Calu3 (cell line): Measurements from ENCODE around the gene ARHGEF40. TPM values are rescaled to one million over a fixed set of nuclear protein-coding genes. Genes with fewer than 3 reads are reported as not detected.

Experiments
- BruUV-seq: library from RNA; stranded (reverse); fragments of 400-500 nt; replicated peaks from 2 replicates; lab custom pipeline; 2021; lab: Mats Ljungman, UMichigan
- CTCF ChIA-PET: fragments of 300-600 bp; sonication (Branson Sonifier 250); formaldehyde crosslinking; loops from one replicate; lab custom pipeline; 2022; ENCODE audit warnings: antibody characterized with exemption; lab: Charles Lee
- DNase-seq: peaks from one replicate; pipeline ENCODE4 v3.0.0; 2022
- H3K27ac Mint-ChIP-seq: one replicate; pipeline ENCODE4 v1.8.0; 2022; ENCODE audit warnings: mixed read lengths; ENCODE audit not compliant: unreplicated experiment
- H3K27me3 Mint-ChIP-seq: one replicate; pipeline ENCODE4 v1.8.0; 2022; ENCODE audit warnings: mixed read lengths; ENCODE audit not compliant: unreplicated experiment
- H3K36me3 Mint-ChIP-seq: one replicate; pipeline ENCODE4 v1.8.0; 2022; ENCODE audit warnings: mild to moderate bottlenecking, moderate library complexity, mixed read lengths; ENCODE audit not compliant: insufficient read depth, unreplicated experiment
- H3K4me1 Mint-ChIP-seq: one replicate; pipeline ENCODE4 v1.8.0; 2022; ENCODE audit warnings: mild to moderate bottlenecking, low read depth, mixed read lengths; ENCODE audit not compliant: unreplicated experiment
- H3K4me3 Mint-ChIP-seq: one replicate; pipeline ENCODE4 v1.8.0; 2022; ENCODE audit warnings: mild to moderate bottlenecking, low read depth, moderate library complexity, mixed read lengths; ENCODE audit not compliant: unreplicated experiment
- H3K9me3 Mint-ChIP-seq: one replicate; pipeline ENCODE4 v1.8.0; 2022; ENCODE audit warnings: low read depth, mixed read lengths; ENCODE audit not compliant: unreplicated experiment
- CTCF ChIP-seq: fragments of 200-600 bp; IDR thresholded peaks from one replicate; pipeline ENCODE4 v1.8.0; 2022; ENCODE audit warnings: antibody characterized with exemption; ENCODE audit not compliant: unreplicated experiment
- intact Hi-C: fragments of 100-400 bp; cut with micrococcal nuclease; formaldehyde crosslinking; loops from one replicate; pipeline ENCODE4 v1.10.0; 2022; ENCODE audit not compliant: unreplicated experiment
- total RNA-seq: library from RNA; stranded (reverse); gene quantifications from 2 replicates; pipeline ENCODE4 v1.2.3, GENCODE V29; 2022

The ARHGEF40 gene
- total RNA-seq, 1 experiment from 2014 or later, result 16.8 TPM

- BruUV-seq, result no TSS peak
- no peak for TF ChIP-seq CTCF
- Mint-ChIP-seq H3K27ac (no peak overlapping the region), H3K9me3 (no peaks in the 10 kb centered on the region), H3K4me3 (no peak overlapping the region), H3K4me1 (no peaks in the 10 kb centered on the region), H3K36me3 (no peaks in the 10 kb centered on the region), H3K27me3 (peaks cover 77% of the 10 kb centered on the region)
- CTCF ChIA-PET, result interaction anchor here (0.9 kb wide), 1 partner anchor 18 kb away, joined by 4 read pairs; no protein-coding TSS in a partner anchor
- no peak for DNase-seq
- intact Hi-C loops, result no loop called here
Observed at GRCh38 chr14:21032326-21033132, 37.6 kb upstream of the ARHGEF40 start.

- no peak overlapping the region for H3K27ac Mint-ChIP-seq
- TF ChIP-seq CTCF, result no peak
- peaks cover 83% of the 10 kb centered on the region for H3K27me3 Mint-ChIP-seq
- no TSS peak for BruUV-seq
- peaks cover 5% of the 10 kb centered on the region for H3K4me1 Mint-ChIP-seq
- no peak for DNase-seq
- no peaks in the 10 kb centered on the region for H3K36me3 Mint-ChIP-seq
- CTCF ChIA-PET, result interaction anchor here (0.9 to 2.4 kb wide), 2 partner anchors 18 kb away, joined by 4 to 10 read pairs; no protein-coding TSS in a partner anchor
- H3K9me3 Mint-ChIP-seq, result no peaks in the 10 kb centered on the region
- no peak overlapping the region for H3K4me3 Mint-ChIP-seq
- intact Hi-C loops, result no loop called here
Observed at GRCh38 chr14:21033133-21033698, 36.9 kb upstream of the ARHGEF40 start.

- Mint-ChIP-seq H3K9me3 (no peaks in the 10 kb centered on the region), H3K27ac (no peak within 1 kb of the TSS), H3K4me1 (peaks cover 14% of the 10 kb centered on the region), H3K4me3 (no peak within 1 kb of the TSS), H3K36me3 (no peaks in the 10 kb centered on the region), H3K27me3 (peaks cover 89% of the 10 kb centered on the region)
- intact Hi-C loops, result no loop called here
- CTCF ChIA-PET, result interaction anchor here (2.4 kb wide), 1 partner anchor 20 kb away, joined by 10 read pairs; no protein-coding TSS in a partner anchor
- no peak for DNase-seq
- no peak for TF ChIP-seq CTCF
- no TSS peak for BruUV-seq
Observed at GRCh38 chr14:21034707-21035106, 35.4 kb upstream of the ARHGEF40 start, which contains the start of gene RNASE13. Gene RNASE13, minus strand, starts transcription at chr14:21034807. Its CDS starts 519 bp downstream, at chr14:21034288.

- Mint-ChIP-seq H3K9me3 (no peaks in the 10 kb centered on the region), H3K27ac (no peak overlapping the region), H3K4me3 (no peak overlapping the region), H3K27me3 (peaks cover 70% of the 10 kb centered on the region), H3K4me1 (peaks cover 15% of the 10 kb centered on the region), H3K36me3 (no peaks in the 10 kb centered on the region)
- intact Hi-C loops, result no loop called here
- no peak for DNase-seq
- CTCF ChIA-PET, result interaction anchor here (1.6 kb wide), 1 partner anchor 22 kb away, joined by 6 read pairs; no protein-coding TSS in a partner anchor
- no TSS peak for BruUV-seq
- no peak for TF ChIP-seq CTCF
Observed at GRCh38 chr14:21036751-21037150, 33.4 kb upstream of the ARHGEF40 start.
